ENCODE measurements around the gene MBNL3. TPM values are rescaled to one million over a fixed set of nuclear protein-coding genes. Genes with fewer than 3 reads are reported as not detected.
"Not testable (repeated sequence)": the region's sequence is repeated elsewhere in the genome, so short reads cannot be mapped to it uniquely, and the experiment has no call there.

MBNL3 gene
- total RNA-seq, 2 donors from 2014 or later = 6.3 to 14.8 TPM

DNA sequence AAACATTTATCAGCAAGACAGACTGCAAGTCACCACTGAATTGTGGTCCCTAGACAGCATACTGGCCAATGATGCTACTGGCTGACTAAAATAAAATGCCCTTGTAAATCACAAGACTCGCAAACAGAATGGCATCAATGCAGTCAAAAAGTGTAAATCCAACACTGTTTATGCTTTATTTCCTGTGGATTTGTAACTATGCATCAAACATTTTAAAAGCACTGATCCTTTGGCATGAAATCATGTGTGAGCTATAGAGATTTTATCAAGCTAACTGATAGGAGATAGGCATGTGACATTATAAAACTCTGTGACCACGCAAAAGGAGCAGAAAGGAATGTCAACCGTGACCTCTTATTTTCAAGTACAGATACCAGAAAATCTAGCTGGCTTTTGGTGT is 20.8 kb downstream of the MBNL3 start:
- Histone ChIP-seq H3K9me3 (no peaks in the 10 kb centered on the region), H3K27me3 (no peaks in the 10 kb centered on the region), H3K4me1 (no peaks in the 10 kb centered on the region), H3K36me3 (replicated peaks in 1 of 2; ENCODE audit: insufficient read depth in 1 of 2, low read depth in 2 of 2) (no peaks in the 10 kb centered on the region), H3K27ac (no peak overlapping the region), H3K4me3 (no peak overlapping the region)
- DNase-seq (no peak), ATAC-seq (no peak)
- no peak for TF ChIP-seq POLR2A (IDR thresholded peaks at IDR 0.05)
- TF ChIP-seq, protein P1, sequence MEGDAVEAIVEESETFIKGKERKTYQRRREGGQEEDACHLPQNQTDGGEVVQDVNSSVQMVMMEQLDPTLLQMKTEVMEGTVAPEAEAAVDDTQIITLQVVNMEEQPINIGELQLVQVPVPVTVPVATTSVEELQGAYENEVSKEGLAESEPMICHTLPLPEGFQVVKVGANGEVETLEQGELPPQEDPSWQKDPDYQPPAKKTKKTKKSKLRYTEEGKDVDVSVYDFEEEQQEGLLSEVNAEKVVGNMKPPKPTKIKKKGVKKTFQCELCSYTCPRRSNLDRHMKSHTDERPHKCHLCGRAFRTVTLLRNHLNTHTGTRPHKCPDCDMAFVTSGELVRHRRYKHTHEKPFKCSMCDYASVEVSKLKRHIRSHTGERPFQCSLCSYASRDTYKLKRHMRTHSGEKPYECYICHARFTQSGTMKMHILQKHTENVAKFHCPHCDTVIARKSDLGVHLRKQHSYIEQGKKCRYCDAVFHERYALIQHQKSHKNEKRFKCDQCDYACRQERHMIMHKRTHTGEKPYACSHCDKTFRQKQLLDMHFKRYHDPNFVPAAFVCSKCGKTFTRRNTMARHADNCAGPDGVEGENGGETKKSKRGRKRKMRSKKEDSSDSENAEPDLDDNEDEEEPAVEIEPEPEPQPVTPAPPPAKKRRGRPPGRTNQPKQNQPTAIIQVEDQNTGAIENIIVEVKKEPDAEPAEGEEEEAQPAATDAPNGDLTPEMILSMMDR (IDR thresholded peaks at IDR 0.05) = no peak
- intact Hi-C loops (cut with DNase I) = no loop called here
- WGBS, 2 donors = 75 to 80% methylated on average over 3 of the region's 3 CpGs

DNA sequence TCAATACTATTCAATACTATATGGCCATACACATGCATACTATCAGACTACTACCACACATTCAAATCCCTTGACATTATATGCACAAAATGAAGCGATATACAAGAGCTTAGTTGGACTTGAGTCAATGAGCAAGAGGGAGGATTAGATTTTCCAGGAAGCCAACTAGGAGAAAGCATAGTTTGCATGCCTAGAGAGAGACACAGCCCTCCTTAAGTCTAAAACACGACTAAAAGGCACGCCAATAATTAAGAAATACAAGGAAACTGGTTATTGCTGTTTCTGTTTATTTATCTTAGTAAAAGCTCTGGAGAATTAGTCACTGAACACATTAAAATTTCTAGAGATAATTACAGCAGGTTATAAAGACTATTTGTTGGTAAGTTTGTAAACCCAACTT is 21.8 kb downstream of the MBNL3 start:
- Histone ChIP-seq H3K36me3 (replicated peaks in 1 of 2; ENCODE audit: insufficient read depth in 1 of 2, low read depth in 2 of 2) (no peaks in the 10 kb centered on the region), H3K27ac (no peak overlapping the region), H3K9me3 (no peaks in the 10 kb centered on the region), H3K4me3 (no peak overlapping the region), H3K27me3 (no peaks in the 10 kb centered on the region), H3K4me1 (no peaks in the 10 kb centered on the region)
- TF ChIP-seq, protein P1 (IDR thresholded peaks at IDR 0.05) = no peak
- no peak for TF ChIP-seq POLR2A (IDR thresholded peaks at IDR 0.05)
- ATAC-seq (no peak), DNase-seq (no peak)
- intact Hi-C loops (cut with DNase I) = no loop called here
- 48 to 56% methylated on average over 3 of the region's 3 CpGs for WGBS, 2 donors

DNA sequence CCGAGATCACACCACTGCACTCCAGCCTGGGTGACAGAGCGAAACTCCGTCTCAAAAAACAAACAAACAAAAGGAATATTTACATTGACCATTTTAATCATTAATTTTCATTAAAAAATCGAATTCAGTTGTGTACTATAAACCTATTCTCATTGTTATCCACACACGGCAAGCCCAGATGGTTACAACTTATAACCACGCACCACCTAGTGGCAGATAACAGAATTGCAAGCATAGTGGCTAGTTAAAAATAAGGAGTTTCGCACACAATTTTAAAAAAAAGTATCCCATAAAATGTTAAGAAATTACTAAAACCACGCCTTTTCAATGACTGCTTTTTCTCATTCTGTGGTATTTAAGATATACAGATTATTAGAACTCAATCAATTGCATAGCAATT is 25.4 kb downstream of the MBNL3 start:
- ATAC-seq (no peak), DNase-seq (peak in 3 of 4 donors; percentile 12 to 32 (median 20))
- Histone ChIP-seq H3K36me3 (replicated peaks in 1 of 2; ENCODE audit: insufficient read depth in 1 of 2, low read depth in 2 of 2) (no peaks in the 10 kb centered on the region), H3K27me3 (no peaks in the 10 kb centered on the region), H3K4me1 (no peaks in the 10 kb centered on the region), H3K27ac (no peak overlapping the region), H3K9me3 (no peaks in the 10 kb centered on the region), H3K4me3 (no peak overlapping the region)
- intact Hi-C loops (cut with DNase I) = no loop called here
- TF ChIP-seq, protein P1 (IDR thresholded peaks at IDR 0.05) = peak; percentile 14 to 45 (median 35)
- no peak for TF ChIP-seq POLR2A (IDR thresholded peaks at IDR 0.05)
- WGBS, 2 donors = 64 to 67% methylated on average over 8 of the region's 8 CpGs

DNA sequence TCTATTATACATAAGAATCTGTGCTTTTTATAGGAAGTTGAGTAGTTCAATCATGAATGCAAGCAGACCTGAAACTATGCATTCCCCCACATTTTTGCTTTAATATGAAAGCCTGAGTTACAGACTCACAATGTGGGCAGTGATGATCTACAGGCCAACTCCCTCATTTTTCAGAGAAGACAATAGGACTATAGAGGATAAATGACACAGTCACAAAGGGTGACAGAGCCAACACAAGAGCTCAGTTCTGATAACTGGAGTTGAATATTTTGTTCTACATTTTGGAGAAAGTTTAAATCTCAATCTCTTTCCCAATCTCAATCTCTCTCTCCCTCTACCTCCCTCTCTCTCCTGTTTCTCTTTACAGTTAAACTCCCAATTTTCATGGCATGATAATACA is 27.0 kb downstream of the MBNL3 start:
- TF ChIP-seq, protein P1 (IDR thresholded peaks at IDR 0.05) = no peak
- no peak for TF ChIP-seq POLR2A (IDR thresholded peaks at IDR 0.05)
- intact Hi-C loops (cut with DNase I) = no loop called here
- DNase-seq = no peak
- ATAC-seq = no peak
- H3K4me3 ChIP-seq = no peak overlapping the region
- H3K36me3 ChIP-seq (replicated peaks in 1 of 2; ENCODE audit: insufficient read depth in 1 of 2, low read depth in 2 of 2) = no peaks in the 10 kb centered on the region
- no peaks in the 10 kb centered on the region for H3K27me3 ChIP-seq
- no peaks in the 10 kb centered on the region for H3K4me1 ChIP-seq
- H3K27ac ChIP-seq = no peak overlapping the region
- no peaks in the 10 kb centered on the region for H3K9me3 ChIP-seq

DNA sequence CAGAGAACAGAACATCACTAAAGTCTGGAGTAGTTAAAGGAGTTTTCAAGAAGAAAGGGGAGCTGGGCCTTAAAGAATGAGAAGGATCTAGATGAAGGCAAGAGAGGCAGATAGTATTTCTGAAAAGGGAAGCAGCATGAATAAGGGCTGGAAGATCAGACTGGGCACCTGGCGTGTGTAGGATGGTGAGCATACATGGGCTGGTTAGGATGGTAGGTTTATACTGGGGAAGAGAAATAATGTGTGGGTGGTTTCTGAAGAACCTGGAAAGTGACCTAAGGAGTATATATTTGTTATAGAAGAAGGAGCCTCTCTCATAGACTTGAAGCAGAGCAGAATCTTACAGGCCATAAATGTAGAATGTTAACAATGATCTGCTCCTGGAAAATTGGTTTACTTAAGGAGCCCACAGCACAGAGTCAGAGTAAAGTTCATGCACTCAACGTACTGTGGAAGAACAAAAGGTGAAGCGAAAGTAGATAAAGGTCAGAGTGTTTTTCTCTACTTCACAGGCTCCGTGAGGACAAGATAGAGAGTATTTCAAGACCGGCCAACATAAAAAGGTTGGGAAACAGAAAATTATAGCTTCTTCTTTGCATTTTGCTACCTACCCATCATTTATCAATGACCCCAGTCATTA is 35.8 kb downstream of the MBNL3 start:
- H3K4me1 ChIP-seq = no peaks in the 10 kb centered on the region
- H3K36me3 ChIP-seq (replicated peaks in 1 of 2; ENCODE audit: insufficient read depth in 1 of 2, low read depth in 2 of 2) = no peaks in the 10 kb centered on the region
- H3K27ac ChIP-seq = no peak overlapping the region
- 86 to 96% methylated on average over 5 of the region's 5 CpGs for WGBS, 2 donors
- intact Hi-C loops (cut with DNase I) = no loop called here
- TF ChIP-seq, protein P1 (IDR thresholded peaks at IDR 0.05) = no peak
- TF ChIP-seq POLR2A (IDR thresholded peaks at IDR 0.05) = no peak
- no peak for DNase-seq
- H3K9me3 ChIP-seq = no peaks in the 10 kb centered on the region
- no peak for ATAC-seq
- H3K4me3 ChIP-seq = no peak overlapping the region
- no peaks in the 10 kb centered on the region for H3K27me3 ChIP-seq

DNA sequence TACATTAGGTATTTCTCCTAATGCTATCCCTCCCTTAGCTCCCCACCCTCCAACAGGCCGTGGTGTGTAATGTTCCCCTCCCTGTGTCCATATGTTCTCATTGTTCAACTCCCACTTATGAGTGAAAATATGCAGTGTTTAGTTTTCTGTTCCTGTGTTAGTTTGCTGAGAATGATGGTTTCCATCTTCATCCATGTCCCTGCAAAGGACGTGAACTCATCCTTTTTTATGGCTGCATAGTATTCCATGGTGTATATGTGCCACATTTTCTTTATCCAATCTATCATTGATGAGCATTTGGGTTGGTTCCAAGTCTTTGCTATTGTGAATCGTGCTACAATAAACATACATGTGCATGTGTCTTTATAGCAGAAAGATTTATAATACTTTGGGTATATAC is 42.9 kb downstream of the MBNL3 start:
- H3K36me3 ChIP-seq (replicated peaks in 1 of 2; ENCODE audit: insufficient read depth in 1 of 2, low read depth in 2 of 2); H3K9me3 ChIP-seq; H3K4me3 ChIP-seq; intact Hi-C loops (cut with DNase I); ATAC-seq; DNase-seq; H3K27ac ChIP-seq; H3K27me3 ChIP-seq; H3K4me1 ChIP-seq: not testable (repeated sequence)
- WGBS, 2 donors = 98 to 100% methylated on average over 3 of the region's 3 CpGs

Measured in body of pancreas (tissue), 4 donors.